Motor neuron (in vitro differentiated cells): ENCODE data around the gene SEMA4C. TPM values are rescaled to one million over a fixed set of nuclear protein-coding genes. Genes with fewer than 3 reads are reported as not detected.

ENCODE experiments used
- ATAC-seq, 8 experiments: fragments of 200-7000 bp; cut with Tn5 transposase; replicated peaks in 6 of 8; 2 replicates each; pipeline ENCODE4 v1.8.0; 2021; ENCODE audit warnings: mild to moderate bottlenecking in 8 of 8, moderate library complexity in 8 of 8
- H3K27ac ChIP-seq, 2 donors: fragments of 250-450 bp; sonication (Bioruptor Pico); 2 replicates each; pipeline ENCODE4 v1.9.0; 2021; ENCODE audit warnings: antibody characterized with exemption in 2 of 2, mild to moderate bottlenecking in 2 of 2, moderate library complexity in 1 of 2
- H3K4me1 ChIP-seq, 2 donors: fragments of 250-450 bp; sonication (Bioruptor Pico); replicated peaks in 1 of 2; 2 replicates each; pipeline ENCODE4 v1.6.1; 2021; ENCODE audit warnings: antibody characterized with exemption in 2 of 2, mild to moderate bottlenecking in 2 of 2, moderate library complexity in 1 of 2
- H3K4me3 ChIP-seq, 5 donors: fragments of 250-450 bp; sonication (Bioruptor Pico); 2 replicates each; pipeline ENCODE4 v1.9.0; 2021; ENCODE audit warnings: antibody characterized with exemption in 5 of 5, mild to moderate bottlenecking in 5 of 5, moderate library complexity in 4 of 5
- WGBS, 10 experiments: fragments of 450-650 bp; shearing (Covaris generic); methylation state at CpG; one replicate each; pipeline ENCODE4 v1.0.0; 2022; 5-methylcytosine and 5-hydroxymethylcytosine counted together
- in situ Hi-C, 9 experiments: fragments of 400-800 bp; cut with MboI; loops; one replicate each; pipeline ENCODE4 v1.15.0; 2021; ENCODE audit warnings: low sequenced_read_pairs in 9 of 9, low pct_unique_long_range_greater_than_20kb in 2 of 9; ENCODE audit not compliant: unreplicated experiment in 9 of 9
- total RNA-seq, 8 experiments: library from RNA; unstranded; fragments of 300-600 nt; gene quantifications; 2 replicates each; pipeline versions ENCODE4 v1.2.3 to v1.2.4, GENCODE V29; 2022

SEMA4C gene
- total RNA-seq, 8 experiments from 2014 or later, result 11.8 to 56.4 (median 27.9) TPM

DNA sequence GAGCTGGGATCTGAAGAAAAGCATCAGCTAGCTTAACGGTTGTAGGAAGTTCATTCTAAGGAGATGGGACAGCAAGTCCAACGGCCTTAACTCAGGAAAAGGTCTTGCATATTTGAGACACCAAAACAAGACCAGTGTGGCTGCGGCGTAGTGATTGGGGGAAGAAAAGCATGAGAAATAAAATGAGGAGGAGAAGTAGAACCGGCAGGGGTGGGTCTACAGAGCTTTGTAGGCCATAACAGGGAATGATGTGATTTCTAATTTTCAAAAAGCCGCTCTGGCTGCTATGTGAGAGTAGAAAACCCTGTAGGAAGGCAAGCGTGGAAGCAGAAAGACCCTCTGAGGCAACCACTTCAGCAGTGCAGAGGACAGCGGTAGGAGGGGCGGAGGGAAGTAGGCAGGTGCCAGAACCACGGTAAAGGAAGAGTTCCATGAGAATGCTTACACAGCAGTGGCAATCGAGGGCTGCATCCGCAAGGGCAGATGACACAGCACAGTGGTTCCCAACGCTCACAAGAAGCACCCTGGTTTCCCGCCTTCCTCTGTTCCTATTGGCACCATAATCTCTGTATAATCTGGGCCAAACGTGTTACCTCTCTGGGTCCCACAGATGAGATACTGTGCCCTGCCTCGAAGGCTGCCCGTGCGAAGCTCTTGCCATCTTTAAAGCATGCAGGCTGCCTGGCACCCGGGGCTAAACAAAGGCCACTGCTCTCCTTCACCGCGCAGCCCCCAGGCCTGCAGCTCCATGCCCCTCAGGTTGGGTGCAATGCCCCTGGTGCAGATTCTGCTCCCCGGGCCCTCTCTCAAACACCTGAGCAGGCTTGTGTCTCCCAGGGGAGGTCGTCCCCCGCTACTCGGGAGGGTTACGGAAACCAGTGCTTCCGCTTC is 12.9 kb downstream of the SEMA4C start:
- peak overlapping the region; percentile 68 to 83 for H3K27ac ChIP-seq
- ATAC-seq, result no peak
- peak overlapping the region; percentile 56 to 92 (median 59) for H3K4me3 ChIP-seq
- H3K4me1 ChIP-seq, result peaks cover 8 to 15% of the 10 kb centered on the region in 2 donors
- WGBS, 10 experiments, result 11 to 63% (median 22%) methylated on average over 1 to 18 of the region's 27 CpGs; no CpG with 5 or more reads in 1 of the 10 experiments
- in situ Hi-C loops, result loop anchor here in 7 of 9 experiments (10.0 to 25.0 kb wide), 3 partner anchors 98 to 108 kb away; no protein-coding TSS in a partner anchor

- peaks cover 4% of the 10 kb centered on the region in 2 donors for H3K4me1 ChIP-seq
- H3K4me3 ChIP-seq, result no peak overlapping the region
- no peak for ATAC-seq
- no peak overlapping the region for H3K27ac ChIP-seq
- 80 to 100% (median 92%) methylated on average over 1 to 14 of the region's 15 CpGs; no CpG with 5 or more reads in 4 of the 10 experiments for WGBS, 10 experiments
- in situ Hi-C loops, result loop anchor here in 7 of 9 experiments (10.0 to 25.0 kb wide), 3 partner anchors 101 to 111 kb away; no protein-coding TSS in a partner anchor
Observed at GRCh38 chr2:96853321-96853720, 16.6 kb downstream of the SEMA4C start.

- 60 to 100% (median 93%) methylated on average over 1 to 5 of the region's 6 CpGs; no CpG with 5 or more reads in 2 of the 10 experiments for WGBS, 10 experiments
Observed at GRCh38 chr2:96852667-96853066, 17.2 kb downstream of the SEMA4C start.

DNA sequence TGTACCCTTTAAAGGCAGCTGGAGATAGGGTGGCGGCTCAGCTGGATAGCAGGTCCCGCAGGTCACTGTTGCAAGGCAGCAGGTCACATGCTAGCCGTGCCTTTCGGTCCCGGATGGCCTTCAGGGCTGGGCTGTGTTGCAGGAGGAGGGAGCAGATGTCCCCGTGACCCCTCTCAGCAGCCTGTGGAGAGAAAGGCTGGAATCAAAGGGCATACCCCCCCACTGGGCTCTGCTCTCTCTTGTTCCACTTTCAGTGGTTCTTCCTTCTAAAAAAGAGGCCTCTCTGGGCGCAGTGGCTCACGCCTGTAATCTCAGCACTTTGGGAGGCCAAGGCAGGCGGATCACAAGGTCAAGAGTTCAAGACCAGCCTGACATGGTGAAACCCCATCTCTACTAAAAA is 21.6 kb downstream of the SEMA4C start:
- Histone ChIP-seq H3K4me3 (no peak overlapping the region), H3K27ac (no peak overlapping the region), H3K4me1 (no peaks in the 10 kb centered on the region)
- in situ Hi-C loops, result no loop called here
- WGBS, 10 experiments, result 32 to 97% (median 57%) methylated on average over 2 to 7 of the region's 9 CpGs; no CpG with 5 or more reads in 5 of the 10 experiments
- peak in 3 of 8 experiments; percentile 24 to 53 (median 28) for ATAC-seq

More at GRCh38 chr2:96852667-96853066, 17.2 kb downstream of the SEMA4C start:
- Histone ChIP-seq H3K4me1 (peaks cover 4% of the 10 kb centered on the region in 2 donors), H3K4me3 (no peak overlapping the region), H3K27ac (no peak overlapping the region)
- in situ Hi-C loops, result loop anchor here in 7 of 9 experiments (10.0 to 25.0 kb wide), 3 partner anchors 102 to 112 kb away; no protein-coding TSS in a partner anchor
- ATAC-seq, result no peak

- no peak overlapping the region for H3K4me3 ChIP-seq
- no peak overlapping the region for H3K27ac ChIP-seq
- WGBS, 10 experiments, result 4 to 91% (median 56%) methylated on average over 3 to 9 of the region's 10 CpGs; no CpG with 5 or more reads in 2 of the 10 experiments
- no peaks in the 10 kb centered on the region for H3K4me1 ChIP-seq
- peak in 3 of 8 experiments; percentile 87 to 96 (median 93) for ATAC-seq
- in situ Hi-C loops, result no loop called here
Observed at GRCh38 chr2:96847586-96847985, 22.3 kb downstream of the SEMA4C start.

GRCh38 chr2:96846825-96847224 is 23.1 kb downstream of the SEMA4C start:
- 34 to 100% (median 91%) methylated on average over 1 to 5 of the region's 5 CpGs; no CpG with 5 or more reads in 2 of the 10 experiments for WGBS, 10 experiments
- in situ Hi-C loops, result no loop called here
- H3K27ac ChIP-seq, result no peak overlapping the region
- ATAC-seq, result peak in 3 of 8 experiments; percentile 65 to 72 (median 66)
- H3K4me3 ChIP-seq, result no peak overlapping the region
- H3K4me1 ChIP-seq, result no peaks in the 10 kb centered on the region

DNA sequence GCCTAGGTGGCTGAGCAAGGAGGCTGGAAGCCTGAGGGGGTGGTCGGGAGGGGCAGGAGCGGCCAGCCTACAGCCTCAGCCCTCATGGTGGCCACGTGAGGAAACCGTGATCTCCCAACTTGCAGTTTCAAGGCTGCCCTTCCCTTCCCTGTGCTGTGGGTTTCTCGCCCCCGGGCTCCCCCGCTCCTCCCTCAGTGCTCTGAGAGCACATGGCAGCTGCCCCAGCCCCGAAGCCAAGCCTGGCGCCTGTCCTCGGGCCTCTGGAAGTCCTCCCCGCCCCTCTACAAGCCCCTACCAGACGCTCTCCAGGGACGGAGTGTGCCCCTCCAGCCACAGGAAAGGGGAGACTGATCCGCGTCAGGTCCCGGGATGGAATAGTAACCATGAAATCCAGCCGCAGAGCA is 25.5 kb downstream of the SEMA4C start:
- Histone ChIP-seq H3K4me1 (no peaks in the 10 kb centered on the region), H3K27ac (no peak overlapping the region), H3K4me3 (no peak overlapping the region)
- peak in 1 of 8 experiments; percentile 34 for ATAC-seq
- in situ Hi-C loops, result no loop called here
- 40% methylated on average over 1 of the region's 17 CpGs; no CpG with 5 or more reads in 9 of the 10 experiments for WGBS, 10 experiments

GRCh38 chr2:96843538-96844268 is 26.2 kb downstream of the SEMA4C start, which contains the start of gene ANKRD23:
TSS of gene ANKRD23 (minus strand) at chr2:96844021. CDS start at chr2:96843992, 29 bp downstream.
- H3K4me1 ChIP-seq, result no peaks in the 10 kb centered on the region
- WGBS, 10 experiments, result 92 to 100% (median 100%) methylated on average over 2 to 6 of the region's 14 CpGs; no CpG with 5 or more reads in 2 of the 10 experiments
- no peak for ATAC-seq
- no peak within 1 kb of the TSS for H3K27ac ChIP-seq
- in situ Hi-C loops, result no loop called here
- no peak within 1 kb of the TSS for H3K4me3 ChIP-seq

DNA sequence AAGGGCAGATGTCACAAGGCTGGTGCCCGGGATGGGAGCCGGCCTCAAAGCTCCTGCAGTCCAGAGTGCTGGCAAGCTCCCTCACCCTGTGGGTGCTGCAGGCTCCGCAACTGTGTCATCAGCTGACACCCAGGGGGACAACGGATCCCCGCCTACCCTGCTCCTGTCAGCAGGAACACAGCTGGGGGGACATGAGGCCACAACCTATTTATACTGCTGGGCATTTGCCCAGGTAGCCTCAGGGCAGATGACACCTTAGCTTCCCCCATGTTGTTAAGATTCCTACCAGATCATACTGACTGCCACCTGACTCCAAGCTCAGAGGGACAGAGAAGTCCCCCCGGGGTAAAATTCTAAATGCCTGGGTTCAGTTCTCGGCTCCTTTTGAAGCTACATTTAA is 27.3 kb downstream of the SEMA4C start:
- H3K27ac ChIP-seq, result no peak overlapping the region
- H3K4me3 ChIP-seq, result no peak overlapping the region
- no peak for ATAC-seq
- 80 to 100% (median 100%) methylated on average over 1 to 3 of the region's 7 CpGs; no CpG with 5 or more reads in 5 of the 10 experiments for WGBS, 10 experiments
- H3K4me1 ChIP-seq, result no peaks in the 10 kb centered on the region
- in situ Hi-C loops, result no loop called here

DNA sequence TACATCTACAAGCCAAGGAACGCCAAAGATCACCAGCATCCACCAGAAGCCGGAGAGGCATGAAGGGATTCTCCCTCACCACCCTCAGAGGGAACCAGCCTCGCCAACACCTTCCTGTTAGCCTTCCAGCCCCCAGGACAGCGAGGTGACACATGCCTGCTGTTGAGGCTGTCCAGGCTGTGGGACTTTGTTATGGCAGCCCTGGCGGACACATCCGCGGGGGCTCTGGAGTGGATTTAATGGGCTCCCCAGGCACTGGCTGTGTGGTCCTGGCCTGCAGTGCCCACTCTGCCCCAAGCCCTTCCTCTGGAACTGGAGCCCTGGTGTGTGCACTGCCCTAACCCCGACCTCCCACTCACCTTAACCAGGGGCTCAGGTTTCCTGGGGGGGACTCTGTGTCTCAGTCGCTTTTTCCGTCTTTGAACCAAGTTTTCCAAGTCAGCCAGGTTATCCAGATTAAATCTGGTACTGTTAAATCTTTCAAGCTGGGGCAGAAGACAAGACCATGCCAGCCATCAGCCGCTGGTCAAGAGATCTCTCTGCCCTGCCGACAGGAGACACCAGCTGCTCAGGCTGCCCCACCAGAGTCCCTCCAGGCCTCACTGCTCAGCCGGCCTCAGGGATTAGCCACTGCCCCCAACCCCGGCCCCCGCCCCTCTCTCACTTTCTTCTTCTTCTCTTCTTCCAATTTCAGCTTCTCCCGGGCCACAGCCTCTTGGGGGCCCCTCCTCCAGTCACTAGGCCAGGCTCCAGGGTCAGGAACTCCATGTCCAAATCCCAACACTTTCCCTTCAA is 28.0 kb downstream of the SEMA4C start:
- H3K4me3 ChIP-seq, result no peak overlapping the region
- H3K27ac ChIP-seq, result no peak overlapping the region
- 83 to 100% (median 94%) methylated on average over 1 to 6 of the region's 16 CpGs; no CpG with 5 or more reads in 6 of the 10 experiments for WGBS, 10 experiments
- ATAC-seq, result no peak
- H3K4me1 ChIP-seq, result no peaks in the 10 kb centered on the region
- in situ Hi-C loops, result no loop called here

- in situ Hi-C loops, result no loop called here
- 60 to 100% (median 98%) methylated on average over 1 to 7 of the region's 37 CpGs; no CpG with 5 or more reads in 4 of the 10 experiments for WGBS, 10 experiments
- H3K4me3 ChIP-seq, result no peak overlapping the region
- H3K27ac ChIP-seq, result no peak overlapping the region
- ATAC-seq, result peak in 4 of 8 experiments; percentile 11 to 20 (median 14)
- no peaks in the 10 kb centered on the region for H3K4me1 ChIP-seq
Observed at GRCh38 chr2:96839875-96840850, 29.7 kb downstream of the SEMA4C start.
